Neural cell (in vitro differentiated cells): ENCODE data around the gene SLC38A1. TPM values are rescaled to one million over a fixed set of nuclear protein-coding genes. Genes with fewer than 3 reads are reported as not detected.

Experiments
- H2AFZ ChIP-seq: fragments of 200-600, 300-800 bp; sonication (generic), shearing (Covaris generic); 2 replicates; pipeline ENCODE4 v1.6.0; 2014; ENCODE audit warnings: low read depth, mild to moderate bottlenecking, antibody characterized with exemption, low read length, moderate library complexity
- H3F3A ChIP-seq: fragments of 200-600 bp; shearing (Covaris generic); 2 replicates; pipeline ENCODE4 v1.6.1; 2016; ENCODE audit warnings: mild to moderate bottlenecking, moderate library complexity, mixed read lengths, antibody characterized with exemption, low read length; ENCODE audit not compliant: insufficient read depth, poor library complexity, severe bottlenecking
- H3K27ac ChIP-seq: fragments of 200-600, 300-800 bp; sonication (generic), shearing (Covaris generic); 2 replicates; pipeline ENCODE4 v1.5.1; 2014; ENCODE audit warnings: mild to moderate bottlenecking, low read length, moderate library complexity
- H3K27me3 ChIP-seq: fragments of 300-800, 200-600 bp; sonication (generic), shearing (Covaris generic); 2 replicates; pipeline ENCODE4 v1.6.0; 2014; ENCODE audit warnings: mild to moderate bottlenecking, low read depth, low read length, moderate library complexity; ENCODE audit not compliant: insufficient read depth
- H3K36me3 ChIP-seq: fragments of 300-800, 200-600 bp; sonication (generic), shearing (Covaris generic); 2 replicates; pipeline ENCODE4 v1.5.1; 2014; ENCODE audit warnings: mild to moderate bottlenecking, antibody characterized with exemption, low read length, moderate library complexity; ENCODE audit not compliant: insufficient read depth
- H3K4me2 ChIP-seq: fragments of 300-800, 200-600 bp; sonication (generic), shearing (Covaris generic); 2 replicates; pipeline ENCODE4 v1.6.0; 2014; ENCODE audit warnings: mild to moderate bottlenecking, low read length
- H3K4me3 ChIP-seq: fragments of 300-800, 200-600 bp; sonication (generic), shearing (Covaris generic); 2 replicates; pipeline ENCODE4 v1.5.1; 2014; ENCODE audit warnings: mild to moderate bottlenecking, low read length, moderate library complexity
- H3K79me2 ChIP-seq: fragments of 200-600 bp; shearing (Covaris generic); replicated peaks from 2 replicates; pipeline ENCODE4 v1.6.0; 2014; ENCODE audit warnings: mild to moderate bottlenecking, low read length, moderate library complexity; ENCODE audit not compliant: insufficient read depth
- H3K9ac ChIP-seq: fragments of 300-800, 200-600 bp; sonication (generic), shearing (Covaris generic); 2 replicates; pipeline ENCODE4 v1.6.1; 2016; ENCODE audit warnings: mild to moderate bottlenecking, low read length, mixed read lengths
- H3K9me2 ChIP-seq: fragments of 200-600 bp; shearing (Covaris generic); 2 replicates; pipeline ENCODE4 v1.6.1; 2016; ENCODE audit warnings: mild to moderate bottlenecking, low read length, mixed read lengths; ENCODE audit not compliant: insufficient read depth
- H3K9me3 ChIP-seq: fragments of 200-600, 300-800 bp; sonication (generic), shearing (Covaris generic); 2 replicates; pipeline ENCODE4 v1.6.1; 2016; ENCODE audit warnings: mild to moderate bottlenecking, mixed run types, low read length, moderate library complexity, mixed read lengths
- H4K20me1 ChIP-seq: fragments of 200-600 bp; shearing (Covaris generic); 2 replicates; pipeline ENCODE4 v1.6.1; 2016; ENCODE audit warnings: mild to moderate bottlenecking, mixed run types; ENCODE audit not compliant: insufficient read depth
- CTCF ChIP-seq: fragments of 450-650 bp; IDR thresholded peaks from 2 replicates; pipeline ENCODE4 v1.5.1; 2014; ENCODE audit warnings: antibody characterized with exemption, mild to moderate bottlenecking, moderate library complexity; ENCODE audit not compliant: poor library complexity, severe bottlenecking
- EP300 ChIP-seq: fragments of 450-650 bp; conservative IDR thresholded peaks from 2 replicates; pipeline ENCODE4 v1.6.1; 2014; ENCODE audit warnings: antibody characterized with exemption, mild to moderate bottlenecking, moderate library complexity; ENCODE audit not compliant: poor library complexity, severe bottlenecking
- EZH2 ChIP-seq: fragments of 200-600, 300-800 bp; shearing (Covaris generic), sonication (generic); IDR thresholded peaks from 2 replicates; pipeline ENCODE4 v1.6.1; 2014; ENCODE audit warnings: antibody characterized with exemption, low read length, borderline replicate concordance, mild to moderate bottlenecking; ENCODE audit not compliant: insufficient read depth, poor library complexity, severe bottlenecking
- MXI1 ChIP-seq: fragments of 450-650 bp; conservative IDR thresholded peaks from 2 replicates; pipeline ENCODE4 v1.6.1; 2014; ENCODE audit warnings: antibody characterized with exemption, mild to moderate bottlenecking; ENCODE audit not compliant: poor library complexity, severe bottlenecking
- POLR2AphosphoS5 ChIP-seq: IDR thresholded peaks from 2 replicates; pipeline ENCODE4 v1.6.1; 2012
- RAD21 ChIP-seq: fragments of 450-650 bp; conservative IDR thresholded peaks from 2 replicates; pipeline ENCODE4 v1.6.1; 2014; ENCODE audit warnings: antibody characterized with exemption, mild to moderate bottlenecking, moderate library complexity
- SMC3 ChIP-seq: fragments of 450-650 bp; conservative IDR thresholded peaks from 2 replicates; pipeline ENCODE4 v1.6.1; 2014; ENCODE audit warnings: antibody characterized with exemption, mild to moderate bottlenecking, moderate library complexity; ENCODE audit not compliant: poor library complexity
- TAF1 ChIP-seq: IDR thresholded peaks from 2 replicates; pipeline ENCODE4 v1.6.1; 2012; ENCODE audit warnings: low read depth
- polyA plus RNA-seq: library from polyadenylated mRNA; depleted of rRNA; stranded (reverse); fragments of >200 nt; gene quantifications from 2 replicates; pipeline ENCODE4 v1.2.3, GENCODE V29; 2014
- TF ChIP-seq, protein P1 (sequence below): IDR thresholded peaks from 2 replicates; pipeline ENCODE4 v1.6.1; 2012; ENCODE audit warnings: borderline replicate concordance

The SLC38A1 gene
- polyA plus RNA-seq, 1 donor from 2014 or later: 124 TPM

GRCh38 chr12:46209914-46210872 lies 58.6 kb downstream of the SLC38A1 start:
- Histone ChIP-seq H2AFZ (no peak overlapping the region), H3K9me2 (no peaks in the 10 kb centered on the region), H3K4me3 (no peak overlapping the region), H3K4me2 (no peak overlapping the region), H3K27me3 (no peaks in the 10 kb centered on the region), H3F3A (peaks cover 2% of the 10 kb centered on the region), H3K79me2 (peaks cover 8% of the 10 kb centered on the region), H3K9me3 (no peaks in the 10 kb centered on the region), H3K27ac (no peak overlapping the region), H3K36me3 (peaks cover 5% of the 10 kb centered on the region), H3K9ac (no peak overlapping the region), H4K20me1 (no peaks in the 10 kb centered on the region)
- no peak for TF ChIP-seq POLR2AphosphoS5
- TF ChIP-seq RAD21: no peak
- TF ChIP-seq EZH2: no peak
- no peak for TF ChIP-seq SMC3
- TF ChIP-seq EP300: no peak

DNA sequence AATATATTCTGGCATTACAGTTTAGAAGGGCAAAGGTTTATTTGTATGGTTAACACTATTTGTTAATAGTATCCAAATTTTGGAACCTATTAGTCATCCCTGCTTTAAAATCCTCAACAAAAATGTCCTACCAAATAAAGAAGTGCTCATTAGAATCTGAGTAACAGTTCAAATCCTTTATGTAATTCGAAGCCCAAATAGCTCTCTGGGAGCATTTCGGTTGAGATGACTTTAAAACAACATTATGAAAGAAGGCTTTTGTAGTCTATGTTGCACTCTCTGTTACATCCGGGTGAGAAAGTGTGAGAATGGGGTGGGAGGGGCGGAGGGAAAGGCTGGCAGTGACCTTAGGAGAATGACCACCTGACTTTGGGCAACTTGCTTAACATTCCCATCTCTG lies 59.7 kb downstream of the SLC38A1 start:
- Histone ChIP-seq H3K4me3 (no peak overlapping the region), H3K36me3 (peaks cover 5% of the 10 kb centered on the region), H3K79me2 (peaks cover 8% of the 10 kb centered on the region), H3F3A (peaks cover 2% of the 10 kb centered on the region), H3K9me2 (no peaks in the 10 kb centered on the region), H3K9ac (no peak overlapping the region), H2AFZ (no peak overlapping the region), H3K4me2 (no peak overlapping the region), H3K27me3 (no peaks in the 10 kb centered on the region), H4K20me1 (no peaks in the 10 kb centered on the region), H3K27ac (no peak overlapping the region), H3K9me3 (no peaks in the 10 kb centered on the region)
- TF ChIP-seq POLR2AphosphoS5 (no peak), TAF1 (no peak), MXI1 (no peak)

DNA sequence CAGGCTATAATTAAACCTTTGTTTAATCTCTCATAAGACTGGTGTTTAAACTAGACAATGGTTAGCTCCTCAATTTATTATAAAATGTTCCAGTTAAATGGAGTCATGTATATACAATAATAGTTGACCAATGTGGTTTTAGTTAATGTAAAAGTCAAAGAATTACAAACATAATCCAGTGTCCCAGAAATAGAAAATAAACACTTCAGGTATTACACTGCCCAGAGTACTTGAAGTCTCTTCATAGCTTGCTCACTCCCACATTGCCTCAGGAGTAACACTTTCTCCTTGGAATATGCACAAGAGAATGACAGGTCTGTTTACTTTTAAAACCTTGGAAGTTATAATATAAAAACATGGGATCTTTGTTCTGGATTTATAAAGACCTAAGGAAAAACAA lies 60.5 kb downstream of the SLC38A1 start:
- H3K36me3 ChIP-seq: peaks cover 5% of the 10 kb centered on the region
- no peak overlapping the region for H3K9ac ChIP-seq
- no peak overlapping the region for H2AFZ ChIP-seq
- H3F3A ChIP-seq: peaks cover 2% of the 10 kb centered on the region
- H3K9me3 ChIP-seq: no peaks in the 10 kb centered on the region
- H3K27me3 ChIP-seq: no peaks in the 10 kb centered on the region
- H3K4me3 ChIP-seq: no peak overlapping the region
- H3K27ac ChIP-seq: no peak overlapping the region
- TF ChIP-seq EP300 (no peak), MXI1 (no peak)
- H3K79me2 ChIP-seq: peaks cover 8% of the 10 kb centered on the region
- no peaks in the 10 kb centered on the region for H3K9me2 ChIP-seq
- H3K4me2 ChIP-seq: no peak overlapping the region
- no peaks in the 10 kb centered on the region for H4K20me1 ChIP-seq

DNA sequence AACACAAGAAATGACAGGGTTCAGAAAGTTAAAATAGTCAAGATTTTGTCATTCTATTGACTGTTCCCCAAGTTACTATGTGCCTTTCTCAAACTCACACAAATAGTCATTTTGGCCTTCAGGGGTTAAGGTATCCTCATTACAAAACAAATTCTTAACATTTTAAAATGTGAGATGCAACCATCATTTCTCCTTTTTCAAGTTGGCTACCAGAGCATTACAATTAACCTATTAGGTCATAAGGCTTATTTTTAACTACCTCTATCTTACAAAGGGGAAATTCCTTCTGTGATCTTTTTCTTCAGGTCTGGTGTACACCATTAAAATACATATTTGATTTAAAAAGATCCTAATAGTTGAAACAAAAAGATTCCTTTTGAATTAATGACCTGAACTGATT lies 61.2 kb downstream of the SLC38A1 start:
- no peaks in the 10 kb centered on the region for H3K9me3 ChIP-seq
- no peak overlapping the region for H3K4me3 ChIP-seq
- H3K4me2 ChIP-seq: no peak overlapping the region
- H3F3A ChIP-seq: peaks cover 2% of the 10 kb centered on the region
- no peaks in the 10 kb centered on the region for H3K27me3 ChIP-seq
- peaks cover 8% of the 10 kb centered on the region for H3K36me3 ChIP-seq
- no peaks in the 10 kb centered on the region for H4K20me1 ChIP-seq
- peaks cover 8% of the 10 kb centered on the region for H3K79me2 ChIP-seq
- H3K9ac ChIP-seq: no peak overlapping the region
- no peaks in the 10 kb centered on the region for H3K9me2 ChIP-seq
- TF ChIP-seq TAF1: no peak
- no peak for TF ChIP-seq MXI1
- no peak for TF ChIP-seq EP300
- TF ChIP-seq SMC3: no peak
- TF ChIP-seq CTCF: no peak
- TF ChIP-seq, protein P1, sequence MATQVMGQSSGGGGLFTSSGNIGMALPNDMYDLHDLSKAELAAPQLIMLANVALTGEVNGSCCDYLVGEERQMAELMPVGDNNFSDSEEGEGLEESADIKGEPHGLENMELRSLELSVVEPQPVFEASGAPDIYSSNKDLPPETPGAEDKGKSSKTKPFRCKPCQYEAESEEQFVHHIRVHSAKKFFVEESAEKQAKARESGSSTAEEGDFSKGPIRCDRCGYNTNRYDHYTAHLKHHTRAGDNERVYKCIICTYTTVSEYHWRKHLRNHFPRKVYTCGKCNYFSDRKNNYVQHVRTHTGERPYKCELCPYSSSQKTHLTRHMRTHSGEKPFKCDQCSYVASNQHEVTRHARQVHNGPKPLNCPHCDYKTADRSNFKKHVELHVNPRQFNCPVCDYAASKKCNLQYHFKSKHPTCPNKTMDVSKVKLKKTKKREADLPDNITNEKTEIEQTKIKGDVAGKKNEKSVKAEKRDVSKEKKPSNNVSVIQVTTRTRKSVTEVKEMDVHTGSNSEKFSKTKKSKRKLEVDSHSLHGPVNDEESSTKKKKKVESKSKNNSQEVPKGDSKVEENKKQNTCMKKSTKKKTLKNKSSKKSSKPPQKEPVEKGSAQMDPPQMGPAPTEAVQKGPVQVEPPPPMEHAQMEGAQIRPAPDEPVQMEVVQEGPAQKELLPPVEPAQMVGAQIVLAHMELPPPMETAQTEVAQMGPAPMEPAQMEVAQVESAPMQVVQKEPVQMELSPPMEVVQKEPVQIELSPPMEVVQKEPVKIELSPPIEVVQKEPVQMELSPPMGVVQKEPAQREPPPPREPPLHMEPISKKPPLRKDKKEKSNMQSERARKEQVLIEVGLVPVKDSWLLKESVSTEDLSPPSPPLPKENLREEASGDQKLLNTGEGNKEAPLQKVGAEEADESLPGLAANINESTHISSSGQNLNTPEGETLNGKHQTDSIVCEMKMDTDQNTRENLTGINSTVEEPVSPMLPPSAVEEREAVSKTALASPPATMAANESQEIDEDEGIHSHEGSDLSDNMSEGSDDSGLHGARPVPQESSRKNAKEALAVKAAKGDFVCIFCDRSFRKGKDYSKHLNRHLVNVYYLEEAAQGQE: no peak
- TF ChIP-seq EZH2: no peak
- no peak for TF ChIP-seq POLR2AphosphoS5
- TF ChIP-seq RAD21: no peak
- no peak overlapping the region for H3K27ac ChIP-seq
- H2AFZ ChIP-seq: no peak overlapping the region
